LNCAP (cell line): ENCODE measurements around the gene TRPV3.

Experiments
- CTCF ChIP-seq: fragments of 450-650 bp; IDR thresholded peaks from 2 replicates; pipeline ENCODE4 v1.5.1; 2017; ENCODE audit warnings: mild to moderate bottlenecking

Gene TRPV3

GRCh38 chr17:3531266-3532101, 26.1 kb downstream of the TRPV3 start:
- no peak for TF ChIP-seq CTCF

GRCh38 chr17:3529817-3530741, 27.5 kb downstream of the TRPV3 start:
- no peak for TF ChIP-seq CTCF

GRCh38 chr17:3528880-3529511, 28.6 kb downstream of the TRPV3 start:
- no peak for TF ChIP-seq CTCF

- no peak for TF ChIP-seq CTCF
Measured at GRCh38 chr17:3528403-3528851, 29.2 kb downstream of the TRPV3 start.

- no peak for TF ChIP-seq CTCF
Measured at GRCh38 chr17:3527896-3528295, 29.7 kb downstream of the TRPV3 start.

- no peak for TF ChIP-seq CTCF
Measured at GRCh38 chr17:3527468-3527867, 30.1 kb downstream of the TRPV3 start.

GRCh38 chr17:3526971-3527370, 30.6 kb downstream of the TRPV3 start:
- TF ChIP-seq CTCF = no peak
